Astrocyte of the spinal cord (primary cell): ENCODE measurements around the gene MAPK8.

Source experiments
- DNase-seq: peaks from one replicate; pipeline ENCODE4 v3.0.0; 2011; ENCODE audit warnings: low read depth, low spot score
- H3K4me3 ChIP-seq: 2 replicates; pipeline ENCODE4 v1.5.1; 2011; ENCODE audit warnings: low read depth, mild to moderate bottlenecking, low read length, moderate library complexity
- in situ Hi-C: cut with HindIII; loops from 2 replicates; pipeline ENCODE4 v1.10.0; 2017; ENCODE audit warnings: low sequenced_read_pairs
- TF ChIP-seq, protein P1 (sequence below): IDR thresholded peaks from 2 replicates; pipeline ENCODE4 v1.5.1; 2012; ENCODE audit warnings: low read depth, mild to moderate bottlenecking, low read length, inconsistent platforms

Gene MAPK8

DNA sequence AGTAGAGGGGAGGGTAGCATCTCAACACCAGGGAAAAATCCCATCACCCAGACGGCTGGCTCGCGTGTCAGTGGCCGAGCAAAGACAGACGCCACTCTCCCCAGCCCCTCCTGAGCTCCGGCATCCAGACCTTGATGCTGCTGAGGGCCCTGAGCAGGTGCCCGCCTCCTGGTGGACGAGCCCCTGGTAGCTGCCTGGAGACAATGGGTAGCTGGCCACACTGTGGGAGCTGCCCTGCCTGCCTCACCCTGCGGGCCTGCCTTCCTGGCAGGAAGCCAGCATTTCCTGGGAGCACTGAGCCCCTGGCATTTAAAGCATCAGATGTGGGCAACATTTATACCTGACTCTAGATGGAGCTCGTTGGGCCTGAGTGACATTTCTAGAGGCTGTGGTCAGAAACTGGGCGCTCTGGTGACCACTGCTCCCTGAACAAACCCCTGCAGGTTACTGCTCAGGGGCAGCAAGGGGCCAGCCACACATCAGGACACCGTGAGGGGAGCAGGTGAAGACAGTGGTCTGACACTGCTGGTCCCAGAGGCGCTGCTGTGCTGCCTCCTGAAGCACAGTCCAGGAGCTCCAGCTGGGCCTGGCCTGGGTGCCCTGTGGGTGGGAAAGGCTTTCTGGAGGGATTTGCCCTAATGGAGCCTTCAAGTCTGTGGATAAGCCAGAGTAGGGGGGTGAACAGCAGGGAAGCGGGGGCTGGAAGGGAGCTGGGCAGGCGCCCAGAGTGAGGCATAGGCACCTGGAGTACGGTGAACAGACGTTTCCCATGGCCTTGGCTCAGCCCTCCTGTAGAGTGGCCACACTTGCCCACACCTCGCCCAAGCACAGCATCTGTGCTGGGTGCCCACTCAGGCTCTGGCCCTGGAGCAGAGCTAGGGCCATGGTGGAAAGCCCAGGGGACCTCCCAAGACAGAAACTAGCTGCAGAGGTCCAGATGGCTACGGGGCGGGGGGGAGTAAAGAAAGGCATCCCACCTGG, 138.7 kb downstream of the MAPK8 start:
- H3K4me3 ChIP-seq: no peak overlapping the region
- TF ChIP-seq, protein P1, sequence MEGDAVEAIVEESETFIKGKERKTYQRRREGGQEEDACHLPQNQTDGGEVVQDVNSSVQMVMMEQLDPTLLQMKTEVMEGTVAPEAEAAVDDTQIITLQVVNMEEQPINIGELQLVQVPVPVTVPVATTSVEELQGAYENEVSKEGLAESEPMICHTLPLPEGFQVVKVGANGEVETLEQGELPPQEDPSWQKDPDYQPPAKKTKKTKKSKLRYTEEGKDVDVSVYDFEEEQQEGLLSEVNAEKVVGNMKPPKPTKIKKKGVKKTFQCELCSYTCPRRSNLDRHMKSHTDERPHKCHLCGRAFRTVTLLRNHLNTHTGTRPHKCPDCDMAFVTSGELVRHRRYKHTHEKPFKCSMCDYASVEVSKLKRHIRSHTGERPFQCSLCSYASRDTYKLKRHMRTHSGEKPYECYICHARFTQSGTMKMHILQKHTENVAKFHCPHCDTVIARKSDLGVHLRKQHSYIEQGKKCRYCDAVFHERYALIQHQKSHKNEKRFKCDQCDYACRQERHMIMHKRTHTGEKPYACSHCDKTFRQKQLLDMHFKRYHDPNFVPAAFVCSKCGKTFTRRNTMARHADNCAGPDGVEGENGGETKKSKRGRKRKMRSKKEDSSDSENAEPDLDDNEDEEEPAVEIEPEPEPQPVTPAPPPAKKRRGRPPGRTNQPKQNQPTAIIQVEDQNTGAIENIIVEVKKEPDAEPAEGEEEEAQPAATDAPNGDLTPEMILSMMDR: peak; percentile 15
- no peak for DNase-seq
- in situ Hi-C loops: no loop called here

DNA sequence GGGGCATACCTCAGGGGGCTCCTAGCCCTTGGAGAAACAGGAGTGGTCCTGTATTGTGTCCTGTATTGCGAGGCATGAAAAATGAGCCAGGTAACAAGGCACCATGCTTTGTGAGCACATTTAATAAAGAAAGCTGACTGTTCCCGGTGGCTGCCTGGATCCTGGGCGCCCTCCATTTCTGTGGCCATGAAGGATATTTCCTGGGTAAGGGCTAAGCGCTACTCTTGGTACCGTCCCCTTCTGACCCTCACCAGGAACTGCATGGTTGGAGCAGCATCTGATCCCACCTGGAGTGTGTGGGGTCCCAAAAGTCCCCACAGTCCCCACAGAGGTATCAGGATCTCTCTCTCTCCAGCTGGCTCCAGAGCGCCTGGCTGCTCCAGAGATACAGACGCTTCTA, 139.5 kb downstream of the MAPK8 start:
- no peak overlapping the region for H3K4me3 ChIP-seq
- TF ChIP-seq, protein P1: no peak
- in situ Hi-C loops: no loop called here
- no peak for DNase-seq

DNA sequence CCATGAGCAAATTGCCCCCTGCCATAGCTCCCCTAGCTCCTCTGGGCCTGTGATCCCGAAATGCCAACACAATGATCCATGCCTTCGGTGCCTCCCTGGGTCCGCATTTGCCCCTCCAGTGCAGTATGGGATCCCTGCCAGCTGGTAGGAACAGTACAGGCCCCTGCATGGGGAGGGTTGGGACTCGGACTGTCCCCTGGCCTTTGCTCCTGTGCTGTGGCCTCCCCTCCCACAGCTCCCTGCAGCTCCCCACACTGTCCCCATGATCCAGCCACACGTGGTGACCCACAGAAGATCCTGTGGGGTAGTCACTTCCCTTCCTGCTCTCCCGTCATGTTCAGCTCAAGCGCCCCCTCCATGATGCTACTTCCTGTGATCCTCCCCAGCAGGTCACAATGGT, 140.3 kb downstream of the MAPK8 start:
- DNase-seq: no peak
- no peak overlapping the region for H3K4me3 ChIP-seq
- TF ChIP-seq, protein P1: no peak
- in situ Hi-C loops: no loop called here

GRCh38 chr10:48447356-48448215, 141.1 kb downstream of the MAPK8 start:
- H3K4me3 ChIP-seq: no peak overlapping the region
- no peak for DNase-seq
- in situ Hi-C loops: no loop called here
- TF ChIP-seq, protein P1: no peak

DNA sequence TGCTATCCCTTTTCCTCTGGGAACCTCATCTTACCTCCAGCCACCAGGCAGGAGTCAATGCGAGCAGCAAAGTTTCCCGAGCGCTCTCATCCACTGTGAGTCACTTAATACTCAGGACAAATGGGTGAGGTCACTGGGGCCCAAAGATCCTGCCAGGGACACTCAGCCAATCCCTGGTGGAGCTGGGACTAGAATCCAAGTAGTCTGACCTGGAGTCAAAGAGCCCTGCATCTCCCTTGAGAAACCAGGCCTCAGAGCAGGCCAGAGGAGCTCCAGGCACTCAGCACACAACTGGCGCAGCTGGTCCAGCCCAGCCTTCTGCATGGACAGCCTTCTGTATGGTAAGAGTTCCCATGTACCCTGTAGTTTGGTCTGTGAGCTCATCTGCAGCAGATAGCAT, 142.3 kb downstream of the MAPK8 start:
- peak; percentile 52 for DNase-seq
- H3K4me3 ChIP-seq: no peak overlapping the region
- in situ Hi-C loops: no loop called here
- TF ChIP-seq, protein P1: no peak

DNA sequence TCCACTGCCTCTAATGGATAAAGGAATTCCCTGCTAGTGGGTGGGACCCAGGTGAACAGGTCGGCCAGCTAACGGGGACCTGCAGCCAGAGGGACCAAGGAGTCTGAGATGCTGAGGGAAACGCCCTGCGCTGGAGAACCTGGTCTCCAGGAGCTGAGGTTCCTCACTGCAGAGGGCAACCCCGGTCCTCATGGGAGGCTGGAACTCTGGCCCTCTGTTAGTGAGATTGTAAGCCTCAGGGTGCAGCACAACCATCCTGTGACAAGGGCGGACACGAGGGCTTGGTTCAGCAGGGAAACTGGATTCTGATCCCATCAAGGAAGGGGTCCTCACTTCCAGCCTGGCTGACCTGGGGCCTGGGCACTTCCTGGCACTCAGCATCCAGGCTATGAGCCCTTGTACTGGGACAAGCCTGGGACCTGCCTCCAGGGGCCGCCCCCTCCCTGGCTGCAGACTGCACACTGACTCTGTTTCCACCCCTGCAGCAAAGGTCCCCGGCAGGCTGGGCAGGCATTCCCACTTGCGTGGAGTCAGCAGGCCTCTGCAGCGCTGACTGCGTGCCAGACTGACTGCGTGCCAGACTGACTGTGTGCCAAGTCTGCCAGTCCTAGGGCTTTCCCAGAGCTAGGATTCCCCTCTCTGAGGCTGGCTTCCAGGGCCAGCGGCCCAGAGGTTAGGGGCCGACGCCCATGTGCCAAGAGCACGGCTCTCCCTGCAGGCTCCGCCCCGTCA, 143.2 kb downstream of the MAPK8 start:
- TF ChIP-seq, protein P1: no peak
- in situ Hi-C loops: no loop called here
- no peak overlapping the region for H3K4me3 ChIP-seq
- no peak for DNase-seq
